H1 (cell line): ENCODE results near the gene CDKN2C. TPM values are rescaled to one million over a fixed set of nuclear protein-coding genes. Genes with fewer than 3 reads are reported as not detected.

ENCODE experiments used
- SIX5 ChIP-seq: IDR thresholded peaks from 2 replicates; pipeline ENCODE4 v1.6.1; 2011; ENCODE audit warnings: mild to moderate bottlenecking, low read depth, low read length
- polyA plus RNA-seq, 7 experiments: library from polyadenylated mRNA; depleted of rRNA in 3 of 7; stranded (reverse) in 5 of 7; unstranded in 2 of 7; fragments of >200 nt in 5 of 7; fragments of 200-250 nt in 2 of 7; gene quantifications; 1 replicate in 5 of 7; 2 replicates in 1 of 7; 4 replicates in 1 of 7; pipeline versions ENCODE4 v1.2.1 to v1.2.3, GENCODE V29; 2011 to 2013; ENCODE audit warnings: missing spikeins in 2 of 7, mixed read lengths in 2 of 7
- total RNA-seq: library from RNA; stranded (reverse); fragmentation: NEBNext Ultra II Directional; extraction: Animal tissue kit (Norgen Biotek cat#: 25700); gene quantifications from 2 replicates; pipeline ENCODE4 v1.2.1, GENCODE V29; 2021

The CDKN2C gene
- total and polyA plus RNA-seq, 2 of the 8 experiments (the other 6 are each of a cell fraction or from before 2014, with no cell fraction given): not detected

GRCh38 chr1:50980505-50980904, 10.5 kb downstream of the CDKN2C start (continued):
- no peak for TF ChIP-seq SIX5
- TF ChIP-seq, all 59 proteins: peak for 0
